Stimulated activated CD8-positive, alpha-beta memory T cell treated with anti-CD3 and anti-CD28 coated beads, Interleukin-12 subunit alpha, Interleukin-12 subunit beta, amount 100 ng/mL, for 1 hour (primary cell): ENCODE measurements around the gene KIF19.
"Not testable (repeated sequence)": the region's sequence is repeated elsewhere in the genome, so short reads cannot be mapped to it uniquely, and the experiment has no call there.

Source experiments
- DNase-seq: peaks from one replicate; pipeline ENCODE4 v3.0.0-alpha.2; 2020; ENCODE audit warnings: low read depth

The KIF19 gene

DNA sequence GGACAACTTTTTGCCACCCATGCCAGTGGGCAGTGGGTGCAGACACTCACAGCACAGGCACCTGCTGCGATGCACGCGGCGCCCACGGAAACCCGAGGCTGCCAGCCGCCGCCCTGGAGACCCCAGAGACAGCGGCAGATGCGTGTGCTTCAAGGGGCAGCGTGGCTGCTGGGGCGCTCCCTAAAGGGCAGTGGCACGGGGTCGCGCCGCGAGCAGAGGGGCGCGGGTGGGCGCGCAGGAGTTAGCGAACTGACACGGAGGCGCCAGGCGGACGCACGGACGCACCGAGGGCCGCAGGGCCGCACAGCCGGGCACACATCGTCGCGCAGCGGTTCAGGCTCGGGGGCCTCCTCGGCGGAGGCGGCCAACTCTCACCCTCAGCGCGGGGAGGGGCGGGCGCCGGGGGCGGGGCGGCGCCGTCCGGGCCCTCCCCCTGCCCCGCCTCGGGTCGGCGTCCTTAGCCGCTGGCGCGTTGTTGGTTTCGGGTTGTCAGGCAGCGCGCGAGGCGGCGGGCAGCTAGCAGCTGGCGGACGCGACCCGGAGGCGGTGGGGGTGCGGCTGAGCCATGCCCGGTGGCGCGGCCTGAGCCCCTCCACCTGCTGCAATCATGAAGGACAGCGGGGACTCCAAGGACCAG is at the start of gene KIF19:
Gene KIF19 (plus strand): TSS at position 484 of the 637 bp plus-strand sequence. CDS start 124 bp downstream, at position 608.
- DNase-seq, result peak; percentile 11

GRCh38 chr17:74276541-74277009 is 49.5 kb upstream of the KIF19 start:
- DNase-seq, result no peak

DNA sequence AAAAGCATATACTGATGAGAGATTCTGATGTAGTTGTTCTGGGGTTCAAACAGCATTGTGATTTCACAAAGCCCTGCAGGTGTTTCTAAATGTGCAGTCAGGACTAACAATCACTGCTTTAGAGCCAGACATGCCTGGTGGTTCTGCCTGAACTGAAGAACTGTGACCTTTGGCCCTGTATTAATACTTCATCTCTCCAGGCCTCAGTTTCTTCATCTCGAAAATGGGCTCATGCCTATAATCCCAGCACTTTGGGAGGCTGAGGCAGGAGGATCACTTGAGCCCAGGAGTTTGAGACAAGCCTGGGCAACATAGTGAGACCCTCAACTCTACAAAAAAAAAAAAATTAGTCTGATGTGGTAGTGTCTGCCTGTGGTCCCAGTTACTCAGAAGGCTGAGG is 48.1 kb upstream of the KIF19 start:
- DNase-seq, result no peak

DNA sequence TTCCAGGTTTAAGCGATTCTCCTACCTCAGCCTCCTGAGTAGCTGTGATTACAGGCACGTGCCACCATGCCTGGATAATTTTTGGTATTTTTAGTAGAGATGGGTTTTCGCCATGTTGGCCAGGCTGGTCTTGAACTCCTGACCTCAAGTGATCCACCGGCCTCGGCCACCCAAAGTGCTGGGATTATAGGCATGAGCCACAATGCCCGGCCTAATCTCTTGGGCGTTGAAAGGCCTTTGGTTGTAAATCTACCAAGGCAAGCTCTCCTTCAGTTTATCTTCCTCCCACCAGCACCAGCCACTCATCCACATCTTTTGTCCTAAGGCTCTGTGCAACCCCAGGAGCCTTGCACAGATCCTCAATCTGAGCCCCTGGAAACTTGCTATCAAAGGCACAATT is 46.4 kb upstream of the KIF19 start:
- DNase-seq, result not testable (repeated sequence)

DNA sequence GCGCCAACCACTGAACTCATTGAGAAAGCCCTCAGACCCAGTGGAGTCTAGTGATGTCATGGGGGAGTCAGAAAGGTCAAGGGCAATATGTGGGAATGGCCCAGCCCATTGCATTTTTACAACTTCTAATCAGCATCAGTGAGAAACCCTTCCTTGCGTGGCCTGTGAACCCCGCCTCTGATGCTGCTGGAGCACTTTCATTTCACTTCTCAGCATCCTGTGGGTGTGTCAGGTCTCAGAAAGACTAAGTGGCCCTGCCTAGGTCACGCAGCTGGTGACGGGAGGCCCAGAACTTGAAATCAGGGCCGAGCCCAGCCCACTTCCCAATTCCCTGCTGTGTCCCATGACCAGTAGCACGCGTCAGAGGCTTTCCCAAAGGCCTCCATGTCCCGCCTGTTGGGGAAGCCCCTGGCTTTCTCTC is 45.9 kb upstream of the KIF19 start:
- DNase-seq, result peak; percentile 27

GRCh38 chr17:74281799-74282198 is 44.2 kb upstream of the KIF19 start:
- no peak for DNase-seq

DNA sequence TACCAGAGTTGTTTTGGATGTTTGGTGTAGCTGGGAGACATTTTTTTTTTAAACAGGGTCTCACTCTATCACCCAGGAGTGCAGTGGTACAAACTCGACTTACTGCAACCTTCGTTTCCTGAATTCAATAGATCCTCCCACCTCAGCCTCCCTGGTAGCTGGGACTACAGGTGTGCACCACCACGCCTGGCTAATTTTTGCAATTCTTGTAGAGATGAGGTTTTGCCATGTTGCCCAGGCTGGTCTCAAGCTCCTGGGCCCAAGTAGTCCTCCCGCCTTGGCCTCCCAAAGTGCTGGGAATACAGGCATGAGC is 43.8 kb upstream of the KIF19 start:
- DNase-seq, result not testable (repeated sequence)

- DNase-seq, result no peak
Observed at GRCh38 chr17:74282587-74283370, 43.2 kb upstream of the KIF19 start.

GRCh38 chr17:74283371-74283673 is 42.7 kb upstream of the KIF19 start:
- no peak for DNase-seq

DNA sequence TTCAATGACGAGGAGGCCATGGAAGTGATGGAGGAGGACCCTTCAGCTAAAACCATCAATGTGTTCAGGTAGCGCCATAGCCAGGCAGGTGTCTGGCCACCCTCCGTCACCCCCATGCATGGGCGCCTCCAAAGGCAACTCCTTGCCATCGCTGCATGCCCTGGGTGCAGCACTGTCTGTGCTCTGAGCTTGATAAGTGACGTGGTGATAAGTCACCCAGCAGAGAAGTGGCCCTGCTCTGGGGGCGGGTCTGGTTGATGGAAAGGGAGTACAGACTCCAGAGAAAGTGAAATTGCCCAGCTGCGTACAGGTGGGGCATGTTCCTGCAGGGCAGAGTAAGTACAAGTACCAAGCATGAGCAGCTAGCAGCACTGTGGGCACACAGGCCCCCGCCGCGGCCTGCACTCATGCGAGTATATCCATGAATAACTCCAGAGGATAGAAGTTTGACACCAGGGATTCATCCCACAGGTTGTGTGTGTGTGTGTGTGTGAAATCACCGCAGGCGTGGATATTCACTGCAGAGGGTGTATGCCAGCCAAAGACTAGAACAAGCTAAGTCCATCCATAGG is 38.9 kb upstream of the KIF19 start:
- no peak for DNase-seq

GRCh38 chr17:74288785-74289184 is 37.2 kb upstream of the KIF19 start:
- no peak for DNase-seq

DNA sequence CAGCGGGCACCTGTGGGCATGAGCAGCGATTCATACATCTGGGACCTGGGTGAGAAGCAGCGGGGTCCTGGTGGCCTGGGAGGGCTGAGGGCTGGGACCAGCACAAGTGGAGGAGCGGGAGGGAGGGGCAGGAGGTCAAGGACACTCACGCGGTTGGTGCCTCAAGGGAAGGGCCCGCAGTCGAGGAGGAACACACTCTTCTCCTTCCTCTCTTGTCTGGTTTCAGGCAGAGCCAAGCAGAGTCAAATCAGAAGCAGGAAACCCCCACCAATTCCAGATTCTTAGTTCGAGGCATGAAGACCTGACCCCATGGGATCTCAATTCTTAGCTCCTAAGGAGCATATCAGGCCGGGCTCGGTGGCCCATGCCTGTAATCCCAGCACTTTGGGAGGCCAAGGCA is 36.3 kb upstream of the KIF19 start:
- no peak for DNase-seq

DNA sequence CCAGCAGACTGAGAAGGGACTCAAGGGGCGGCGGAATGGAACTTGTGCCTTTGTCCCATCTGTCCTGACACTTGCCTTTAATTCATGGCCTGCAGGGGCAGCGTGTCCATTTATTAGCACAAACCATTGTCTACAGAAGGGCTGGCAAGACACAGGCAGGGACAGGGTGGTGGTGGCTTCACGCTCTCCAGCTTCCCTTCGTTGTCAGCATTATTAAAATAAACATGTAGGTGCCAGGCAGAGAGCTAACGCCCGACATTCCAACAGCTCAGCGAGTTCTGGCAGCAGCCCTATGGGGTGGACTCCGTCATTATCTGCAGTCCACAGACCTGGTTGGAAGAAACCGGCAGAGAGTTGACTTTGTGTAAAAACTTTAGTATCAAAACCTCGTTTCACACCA is 35.7 kb upstream of the KIF19 start:
- DNase-seq, result no peak

GRCh38 chr17:74292495-74292894 is 33.5 kb upstream of the KIF19 start:
- DNase-seq, result no peak

GRCh38 chr17:74295625-74296547 is 30.1 kb upstream of the KIF19 start:
- DNase-seq, result no peak

- no peak for DNase-seq
Observed at GRCh38 chr17:74296548-74296936, 29.5 kb upstream of the KIF19 start.

GRCh38 chr17:74297941-74298340 is 28.1 kb upstream of the KIF19 start:
- no peak for DNase-seq

DNA sequence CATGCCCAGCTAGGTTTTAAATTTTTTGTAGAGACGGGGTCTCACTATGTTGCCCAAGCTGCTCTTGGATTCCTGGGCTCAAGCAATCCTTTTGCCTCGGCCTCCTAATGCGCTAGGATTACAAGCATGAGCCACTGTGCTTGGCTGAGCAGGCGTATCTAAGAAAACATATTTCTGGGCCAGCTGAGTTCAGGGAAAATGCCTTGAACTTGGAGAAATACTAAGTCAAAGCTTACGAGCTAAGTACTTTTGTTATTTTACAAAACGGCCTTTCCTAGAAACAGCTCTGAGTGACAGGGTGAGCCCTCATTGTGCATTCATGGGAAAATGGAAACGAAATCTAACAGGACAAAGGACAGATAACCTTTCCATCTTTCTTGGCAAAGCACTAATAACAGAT is 27.2 kb upstream of the KIF19 start:
- no peak for DNase-seq

GRCh38 chr17:74299226-74300009 is 26.6 kb upstream of the KIF19 start:
- no peak for DNase-seq

- DNase-seq, result no peak
Observed at GRCh38 chr17:74303305-74303704, 22.7 kb upstream of the KIF19 start.

- DNase-seq, result no peak
Observed at GRCh38 chr17:74304184-74304583, 21.8 kb upstream of the KIF19 start.
